GM19463 (cell line): Measurements from ENCODE around the gene LOXHD1.

Experiments used
- ATAC-seq: cut with Tn5 transposase; IDR thresholded peaks from one replicate; pipeline ENCODE4 v1.9.1; 2021; ENCODE audit warnings: mild to moderate bottlenecking, moderate library complexity; ENCODE audit not compliant: unreplicated experiment

The LOXHD1 gene

DNA sequence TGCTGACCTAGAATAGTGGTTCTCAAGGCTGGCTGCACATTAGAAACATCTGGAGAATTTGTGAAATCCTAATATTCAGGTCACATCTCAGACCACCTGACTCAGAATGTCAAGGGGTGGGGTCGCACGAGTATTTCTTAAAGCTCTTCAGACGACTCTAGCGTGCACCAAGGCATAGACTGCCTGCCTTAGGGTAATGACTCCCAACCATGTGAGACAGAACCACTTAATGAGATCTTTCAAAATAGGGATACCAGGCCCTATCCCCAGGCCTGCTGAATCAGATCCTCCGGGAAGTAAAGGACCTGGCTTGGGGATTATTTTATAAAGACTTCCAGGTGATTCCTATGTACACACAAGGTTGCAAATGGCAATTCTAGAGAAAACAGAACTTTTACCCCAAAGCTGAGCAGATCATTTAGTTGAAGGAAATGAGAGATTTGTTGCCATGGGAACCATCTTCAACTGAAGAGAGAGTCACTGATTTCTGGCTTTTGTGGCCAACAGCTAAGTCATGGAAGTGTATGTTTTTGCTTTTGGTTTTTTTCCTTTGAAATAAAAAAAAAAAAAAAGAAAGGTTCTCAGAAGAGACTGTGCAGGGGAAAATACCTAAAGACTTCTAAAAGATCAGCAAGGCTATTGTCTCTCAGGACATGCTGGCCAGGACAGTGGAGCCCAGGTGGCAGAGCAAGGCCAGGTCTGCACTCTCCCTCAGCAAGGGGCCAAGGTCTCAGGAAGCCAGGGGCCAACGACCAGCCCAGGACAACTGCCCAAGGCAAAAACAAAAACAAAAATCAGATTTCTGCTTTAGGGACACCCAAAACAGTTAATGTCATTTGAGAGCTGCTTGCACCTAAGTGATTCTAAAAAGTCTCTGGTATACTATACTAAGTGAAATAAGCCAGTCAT, 15.3 kb upstream of the LOXHD1 start:
- ATAC-seq, result no peak

- no peak for ATAC-seq
Observed at GRCh38 chr18:46668694-46669093, 11.7 kb upstream of the LOXHD1 start.

- no peak for ATAC-seq
Observed at GRCh38 chr18:46668135-46668534, 11.1 kb upstream of the LOXHD1 start.

DNA sequence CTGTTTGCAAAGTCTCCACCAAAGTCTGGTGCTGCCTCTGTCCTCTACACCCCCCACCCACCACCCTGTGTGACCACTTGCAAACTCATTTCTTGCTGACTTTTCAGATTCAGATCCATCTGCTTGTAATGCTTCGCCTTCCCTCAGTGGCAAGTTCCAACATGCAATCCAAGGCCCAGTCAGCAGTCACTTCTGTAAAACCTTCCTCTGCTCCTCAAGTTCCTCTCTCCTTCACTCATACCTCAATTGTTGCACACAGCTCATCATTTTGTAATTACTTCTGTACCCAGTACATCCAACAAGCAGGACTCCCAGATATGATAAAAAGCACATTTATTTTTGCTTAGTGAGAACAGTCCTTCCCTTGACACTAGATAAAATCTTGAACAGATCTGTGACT, 6.5 kb upstream of the LOXHD1 start:
- ATAC-seq, result no peak

DNA sequence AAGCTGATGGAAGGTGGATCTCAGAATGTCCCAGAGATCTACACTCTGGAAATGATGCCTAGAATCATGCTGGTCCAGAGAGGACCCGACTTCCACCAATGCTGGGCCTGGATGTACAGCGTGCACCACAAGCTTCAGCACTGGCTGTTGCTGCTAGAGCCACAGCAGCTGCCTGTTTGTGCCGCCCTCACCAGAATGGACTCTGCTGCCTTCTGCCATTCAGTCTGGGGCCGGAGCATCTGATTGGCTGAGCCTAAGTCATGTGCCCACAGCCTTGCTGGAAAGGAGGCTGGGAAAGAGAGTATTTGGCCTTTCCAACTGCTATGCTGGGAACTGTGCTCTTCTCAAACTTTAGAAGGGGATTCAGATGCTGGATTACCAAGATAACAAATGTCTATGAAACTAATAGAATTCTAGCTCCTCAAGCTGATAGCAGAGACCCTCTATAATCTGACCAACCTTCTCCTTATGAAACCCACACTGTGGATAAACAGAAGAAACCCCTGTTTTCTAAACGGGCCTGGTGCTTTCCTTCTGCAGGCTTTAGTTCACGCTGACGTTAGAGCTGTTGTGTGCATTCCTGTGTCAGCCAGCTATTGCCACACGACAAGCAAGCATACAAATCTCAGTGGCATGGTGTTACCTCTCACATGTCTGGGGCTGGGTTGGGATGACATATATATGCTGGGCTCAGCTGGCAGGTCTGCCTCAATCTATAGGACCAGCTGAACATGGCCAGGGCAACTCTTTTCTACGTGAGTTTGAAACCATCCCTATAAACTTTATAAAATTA, 4.1 kb upstream of the LOXHD1 start:
- ATAC-seq, result no peak

- ATAC-seq, result no peak
Observed at GRCh38 chr18:46659484-46659883, 2.5 kb upstream of the LOXHD1 start.

DNA sequence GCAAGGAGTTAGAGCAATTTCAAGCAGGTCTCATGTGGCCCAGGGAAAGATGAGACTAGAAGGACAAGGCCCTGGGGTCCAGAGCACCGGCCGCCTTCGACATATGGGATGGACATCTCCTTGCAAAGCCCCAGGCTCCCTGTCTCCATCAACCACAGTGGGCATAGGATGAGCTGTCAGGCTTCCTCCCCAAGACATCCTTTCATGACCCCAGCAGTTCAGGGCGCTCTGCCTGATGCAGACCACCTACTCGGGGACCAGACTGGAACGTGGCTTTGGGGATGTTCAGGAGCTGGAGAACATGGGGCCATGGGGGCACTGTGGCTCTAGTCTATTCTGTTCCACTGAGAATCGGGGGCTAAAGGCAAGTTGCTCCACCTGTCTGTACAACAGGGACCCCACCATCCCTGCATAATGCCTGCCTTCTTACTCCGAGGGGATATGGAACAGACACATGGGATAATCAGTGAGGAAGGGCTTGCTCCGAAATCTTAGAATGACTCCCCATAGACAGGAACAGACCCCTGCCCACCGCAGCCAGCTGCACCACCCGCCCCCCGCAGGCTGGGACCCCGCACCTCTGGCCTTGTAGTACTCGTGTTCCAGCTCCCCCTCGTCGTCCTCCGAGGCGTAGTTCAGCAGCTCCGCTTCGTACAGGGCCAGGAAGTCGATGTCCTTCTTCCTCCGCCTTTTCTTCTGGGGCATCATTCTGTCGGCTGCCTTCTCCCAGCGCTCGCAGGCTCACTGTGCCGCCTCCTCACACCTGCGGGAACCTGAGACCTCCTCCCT, 500 bp downstream of the LOXHD1 start:
- no peak for ATAC-seq

DNA sequence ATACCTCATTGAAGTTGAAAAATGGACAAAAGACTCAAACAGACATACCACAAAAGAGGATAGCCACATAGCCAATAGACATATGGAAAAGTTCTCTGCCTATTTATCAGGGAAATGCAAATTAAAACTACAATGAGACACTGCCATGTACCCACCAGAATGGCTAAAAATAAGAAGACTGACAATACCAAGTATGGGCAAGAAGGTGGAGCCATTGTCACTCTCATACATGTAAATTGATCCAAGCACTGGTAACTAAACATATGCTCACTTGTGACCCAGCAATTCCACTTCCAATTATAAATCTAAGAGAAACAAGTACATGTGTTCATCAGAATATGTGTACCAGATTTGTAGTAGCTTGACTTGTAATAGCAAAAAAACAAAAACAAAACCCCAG, 4.6 kb downstream of the LOXHD1 start:
- ATAC-seq, result no peak

DNA sequence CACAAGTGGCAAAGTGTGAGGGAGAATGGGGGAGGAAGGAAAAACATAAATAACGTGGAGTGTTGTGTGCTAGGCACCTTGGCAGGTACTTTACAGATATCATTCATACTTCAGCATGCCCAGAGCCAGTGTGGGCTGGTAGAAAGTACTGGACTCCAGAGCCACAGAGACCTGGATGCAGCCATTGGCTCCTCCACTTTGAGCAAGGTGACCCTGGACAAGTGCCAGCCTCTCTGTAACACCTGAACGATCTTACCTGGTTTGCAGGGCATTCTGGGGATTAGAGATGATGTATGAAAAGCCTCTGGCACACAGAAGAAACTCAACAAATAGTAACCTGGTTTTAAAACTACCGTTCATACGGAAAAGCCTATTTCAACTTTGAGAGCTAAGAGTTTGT, 6.3 kb downstream of the LOXHD1 start:
- ATAC-seq, result no peak

GRCh38 chr18:46649071-46649862, 7.8 kb downstream of the LOXHD1 start:
- ATAC-seq, result no peak

- no peak for ATAC-seq
Observed at GRCh38 chr18:46646468-46646867, 10.6 kb downstream of the LOXHD1 start.

- ATAC-seq, result no peak
Observed at GRCh38 chr18:46642561-46642960, 14.5 kb downstream of the LOXHD1 start.

DNA sequence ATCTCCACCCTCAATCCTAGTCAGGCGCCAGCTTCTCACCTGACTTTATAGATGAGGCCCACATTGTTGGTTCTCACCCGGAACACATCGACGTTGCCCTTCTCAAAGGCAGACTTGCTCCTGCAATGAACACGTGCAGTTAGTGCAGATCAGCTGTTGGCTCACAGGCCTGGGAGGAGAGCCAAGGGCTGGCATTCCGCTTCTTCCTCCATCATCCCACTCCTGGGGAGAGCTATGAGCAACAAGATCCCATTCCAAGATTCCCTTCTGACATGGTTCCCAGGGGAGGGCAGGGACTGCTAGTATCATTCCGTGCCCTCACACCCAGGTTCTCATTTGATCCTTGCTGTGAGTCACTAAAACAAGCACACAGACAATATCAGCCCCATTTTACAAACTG, 15.1 kb downstream of the LOXHD1 start:
- no peak for ATAC-seq

GRCh38 chr18:46639386-46639785, 17.6 kb downstream of the LOXHD1 start:
- no peak for ATAC-seq

- ATAC-seq, result no peak
Observed at GRCh38 chr18:46636040-46636630, 20.9 kb downstream of the LOXHD1 start.

GRCh38 chr18:46632401-46633071, 24.5 kb downstream of the LOXHD1 start:
- no peak for ATAC-seq

DNA sequence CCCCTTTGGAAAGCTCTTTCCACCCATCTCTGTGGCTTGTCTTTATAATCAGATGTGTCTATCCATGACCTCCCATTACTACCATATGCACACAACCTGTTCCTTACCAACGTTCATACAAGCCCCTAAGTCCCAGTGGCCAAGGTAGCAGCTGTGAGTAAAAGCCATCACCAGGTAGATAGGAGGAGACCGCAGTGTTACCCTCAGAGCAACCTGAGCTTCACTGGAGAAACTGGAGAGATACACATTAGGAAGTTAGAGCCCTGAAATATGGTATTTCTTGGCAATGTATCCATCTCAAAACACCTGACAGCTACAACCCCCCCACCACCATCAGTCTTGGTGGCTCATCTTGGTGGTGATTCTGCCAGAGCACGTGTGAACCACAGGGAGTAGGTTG, 26.0 kb downstream of the LOXHD1 start:
- no peak for ATAC-seq

DNA sequence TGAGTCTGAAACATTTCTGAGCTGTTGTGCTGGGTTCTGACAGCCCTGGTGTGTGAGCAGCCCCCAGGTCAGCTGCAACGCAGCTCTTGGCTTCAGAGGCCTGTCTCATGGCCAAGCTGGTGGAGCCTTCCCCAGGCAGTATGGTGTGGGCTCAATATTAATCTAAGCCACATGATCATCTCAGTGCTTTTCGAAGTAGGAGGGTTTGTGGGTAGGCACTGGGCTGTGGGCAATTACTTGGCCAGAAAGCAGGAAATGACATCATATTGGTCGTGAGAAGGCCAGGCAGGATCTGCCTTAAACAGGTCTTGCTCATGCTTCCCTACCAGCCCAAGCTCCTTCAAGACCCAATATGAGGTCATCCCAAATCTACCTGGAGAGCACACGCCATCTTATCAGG, 26.9 kb downstream of the LOXHD1 start:
- no peak for ATAC-seq

- ATAC-seq, result no peak
Observed at GRCh38 chr18:46629361-46629760, 27.7 kb downstream of the LOXHD1 start.

- ATAC-seq, result no peak
Observed at GRCh38 chr18:46628206-46628605, 28.8 kb downstream of the LOXHD1 start.
